HCT116 (cell line): ENCODE measurements around the gene YBEY. TPM values are rescaled to one million over a fixed set of nuclear protein-coding genes. Genes with fewer than 3 reads are reported as not detected.

ENCODE experiments used
- ATAC-seq: fragments of 200-7000 bp; cut with Tn5 transposase; 2 replicates; pipeline ENCODE4 v1.9.1; 2020; ENCODE audit warnings: mild to moderate bottlenecking, moderate library complexity
- BruUV-seq: library from RNA; stranded (reverse); fragments of 400-500 nt; replicated peaks from 2 replicates; lab custom pipeline; 2021; lab: Mats Ljungman, UMichigan
- CTCF ChIA-PET: fragments of 300-600 bp; sonication (Branson Sonifier 250); formaldehyde crosslinking; loops from one replicate; lab custom pipeline; 2021; ENCODE audit warnings: antibody characterized with exemption; lab: Charles Lee
- POLR2A ChIA-PET: fragments of 300-600, 350-600 bp; sonication (Branson Sonifier 250); formaldehyde crosslinking; loops from one replicate; lab custom pipeline; 2021; ENCODE audit warnings: antibody characterized with exemption; lab: Charles Lee
- RAD21 ChIA-PET, 2 experiments: fragments of 300-600 bp; sonication (Branson Sonifier 250); formaldehyde crosslinking; loops; one replicate each; lab custom pipeline; 2023; ENCODE audit warnings: low total read pairs in 2 of 2; ENCODE audit not compliant: uncharacterized antibody in 2 of 2, unreplicated experiment in 2 of 2, low non-redundant PET in 1 of 2; lab: Charles Lee
- DNase-seq: peaks from one replicate; pipeline ENCODE4 v3.0.0-alpha.2; 2010; ENCODE audit warnings: low read depth, low spot score
- H2AFZ ChIP-seq: fragments of 200-600 bp; shearing (Covaris generic), sonication (generic); 2 replicates; pipeline ENCODE4 v1.6.1; 2017; ENCODE audit warnings: low read depth, mixed run types, mixed read lengths, antibody characterized with exemption, low read length; ENCODE audit not compliant: poor library complexity, severe bottlenecking
- H3K27ac ChIP-seq: 2 replicates; pipeline ENCODE4 v1.5.1; 2012; ENCODE audit warnings: low read depth, low read length
- H3K27me3 ChIP-seq: fragments of 200-600 bp; sonication (generic); 2 replicates; pipeline ENCODE4 v1.6.1; 2016; ENCODE audit warnings: mixed run types, low read length, mixed read lengths; ENCODE audit not compliant: insufficient read depth
- H3K36me3 ChIP-seq, 2 experiments: fragments of 200-500 bp in 1 of 2; fragments of 200-600 bp in 1 of 2; sonication (Bioruptor generic) in 1 of 2; sonication (generic) in 1 of 2; 2 replicates each; pipeline versions ENCODE4 v1.5.1 to v1.6.1; 2014 to 2016; ENCODE audit warnings: low read length in 2 of 2, inconsistent platforms in 1 of 2, mixed read lengths in 1 of 2, mixed run types in 1 of 2; ENCODE audit not compliant: insufficient read depth in 2 of 2, control insufficient read depth in 1 of 2
- H3K4me1 ChIP-seq, 2 experiments: fragments of 200-600 bp in 1 of 2; sonication (generic) in 1 of 2; 2 replicates each; pipeline versions ENCODE4 v1.5.1 to v1.6.1; 2012 to 2017; ENCODE audit warnings: low read length in 2 of 2, inconsistent platforms in 1 of 2, mild to moderate bottlenecking in 1 of 2, mixed read lengths in 1 of 2, mixed run types in 1 of 2, moderate library complexity in 1 of 2; ENCODE audit not compliant: insufficient read depth in 2 of 2, control insufficient read depth in 1 of 2
- H3K4me2 ChIP-seq: fragments of 200-600 bp; sonication (generic); 2 replicates; pipeline ENCODE4 v1.6.1; 2017; ENCODE audit warnings: mixed run types, low read length, mixed read lengths
- H3K4me3 ChIP-seq, 2 experiments: fragments of 200-600 bp in 1 of 2; sonication (generic) in 1 of 2; replicated peaks in 1 of 2; 2 replicates each; pipeline ENCODE4 v1.5.1; 2011 to 2016; ENCODE audit warnings: low read length in 2 of 2, control low read depth in 1 of 2, low read depth in 1 of 2, mild to moderate bottlenecking in 1 of 2, mixed read lengths in 1 of 2, mixed run types in 1 of 2
- H3K79me2 ChIP-seq: fragments of 200-600 bp; sonication (generic); 2 replicates; pipeline ENCODE4 v1.6.1; 2017; ENCODE audit warnings: mild to moderate bottlenecking, mixed run types, low read length, moderate library complexity, mixed read lengths; ENCODE audit not compliant: insufficient read depth
- H3K9ac ChIP-seq: fragments of 200-600 bp; sonication (generic); 2 replicates; pipeline ENCODE4 v1.6.1; 2016; ENCODE audit warnings: low read length, mixed read lengths
- H3K9me2 ChIP-seq: fragments of 200-600 bp; sonication (generic), shearing (Covaris generic); 2 replicates; pipeline ENCODE4 v1.6.1; 2017; ENCODE audit warnings: mixed run types, mild to moderate bottlenecking, moderate library complexity; ENCODE audit not compliant: insufficient read depth
- H3K9me3 ChIP-seq, 2 experiments: fragments of 200-500 bp in 1 of 2; fragments of 200-600 bp in 1 of 2; sonication (Bioruptor generic) in 1 of 2; sonication (generic) in 1 of 2; 2 replicates each; pipeline ENCODE4 v1.6.1; 2014 to 2017; ENCODE audit warnings: low read length in 2 of 2, mixed read lengths in 2 of 2, inconsistent platforms in 1 of 2, low read depth in 1 of 2, mild to moderate bottlenecking in 1 of 2, mixed run types in 1 of 2, moderate library complexity in 1 of 2; ENCODE audit not compliant: control insufficient read depth in 1 of 2, insufficient read depth in 1 of 2
- H4K20me1 ChIP-seq: fragments of 200-600 bp; sonication (generic), shearing (Covaris generic); 2 replicates; pipeline ENCODE4 v1.6.1; 2017; ENCODE audit warnings: mixed run types, mild to moderate bottlenecking, moderate library complexity; ENCODE audit not compliant: insufficient read depth
- CEBPB ChIP-seq: IDR thresholded peaks from 2 replicates; pipeline ENCODE4 v1.6.1; 2012; ENCODE audit warnings: low read depth
- ELF1 ChIP-seq: IDR thresholded peaks from 2 replicates; pipeline ENCODE4 v1.6.1; 2012; ENCODE audit warnings: low read depth, borderline replicate concordance
- EZH2phosphoT487 ChIP-seq: fragments of 200-600 bp; IDR thresholded peaks from 2 replicates; pipeline ENCODE4 v1.6.1; 2018; ENCODE audit warnings: antibody characterized with exemption, borderline replicate concordance
- JUND ChIP-seq: IDR thresholded peaks from 2 replicates; pipeline ENCODE4 v1.6.1; 2012
- POLR2AphosphoS5 ChIP-seq: IDR thresholded peaks from 2 replicates; pipeline ENCODE4 v1.6.1; 2011; ENCODE audit warnings: mild to moderate bottlenecking, low read depth, low read length, moderate library complexity
- RAD21 ChIP-seq: IDR thresholded peaks from 2 replicates; pipeline ENCODE4 v1.6.1; 2012; ENCODE audit warnings: low read depth, mild to moderate bottlenecking
- SP1 ChIP-seq: IDR thresholded peaks from 2 replicates; pipeline ENCODE4 v1.6.1; 2012; ENCODE audit warnings: low read depth
- TCF7L2 ChIP-seq: IDR thresholded peaks from 2 replicates; pipeline ENCODE4 v1.7.0; 2011; ENCODE audit warnings: borderline replicate concordance, inconsistent platforms; ENCODE audit not compliant: insufficient read depth, insufficient read length; ENCODE audit errors: extremely low read depth
- YY1 ChIP-seq: IDR thresholded peaks from 2 replicates; pipeline ENCODE4 v1.6.1; 2011; ENCODE audit warnings: low read length, low read depth, moderate library complexity, mild to moderate bottlenecking; ENCODE audit not compliant: insufficient replicate concordance; ENCODE audit errors: extremely low read depth
- ZFX ChIP-seq: fragments of 450-650 bp; IDR thresholded peaks from 2 replicates; pipeline ENCODE4 v1.6.1; 2017
- intact Hi-C: fragments of 100-400 bp; cut with micrococcal nuclease; formaldehyde crosslinking; loops from 2 replicates; pipeline ENCODE4 v1.10.0; 2022
- total RNA-seq: library from RNA; stranded (reverse); gene quantifications from one replicate; pipeline ENCODE4 v1.2.1, GENCODE V29; 2021; ENCODE audit not compliant: unreplicated experiment
- TF ChIP-seq, protein P1 (sequence below): IDR thresholded peaks from 2 replicates; pipeline ENCODE4 v1.6.1; 2012
- TF ChIP-seq, protein P2 (sequence below): IDR thresholded peaks from 2 replicates; pipeline ENCODE4 v1.6.1; 2012
- TF ChIP-seq, protein P3 (sequence below): IDR thresholded peaks from 2 replicates; pipeline ENCODE4 v1.6.1; 2012; ENCODE audit warnings: low read depth

Gene YBEY
- total RNA-seq, 1 experiment from 2014 or later: 31.5 TPM

DNA sequence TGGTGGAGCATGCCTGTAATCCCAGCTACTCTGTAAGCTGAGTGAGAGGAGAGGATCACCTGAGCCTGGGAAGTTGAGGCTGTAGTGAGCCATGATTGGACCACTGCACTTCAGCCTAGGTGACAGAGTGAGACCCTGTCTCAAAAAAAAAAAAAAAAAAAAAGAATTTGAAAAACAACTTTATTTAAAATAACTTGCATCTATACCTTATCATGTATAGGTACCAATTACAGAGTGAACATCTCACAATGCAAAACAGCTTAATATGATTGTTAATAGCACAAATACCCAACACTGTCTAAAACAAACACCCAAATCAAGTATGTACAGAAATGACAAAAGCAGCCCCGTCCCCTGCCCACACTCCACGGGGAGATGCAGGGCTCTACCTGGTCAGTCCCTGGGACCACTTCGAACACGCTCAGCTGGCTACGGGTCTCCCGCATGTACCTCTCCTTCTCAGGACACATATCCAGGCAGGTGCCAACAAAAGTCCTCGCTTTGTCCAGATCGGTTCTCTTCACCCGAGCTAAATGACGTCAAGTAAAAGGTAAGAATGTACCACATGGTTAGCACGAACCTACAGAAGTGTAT, 11.2 kb upstream of the YBEY start:
- no peak for DNase-seq
- peaks cover 68 to 72% of the 10 kb centered on the region in 2 experiments for H3K36me3 ChIP-seq
- ChIA-PET POLR2A (no interaction called here), RAD21 (no interaction called here), CTCF (no interaction called here)
- ATAC-seq: no peak
- H3K9ac ChIP-seq: no peak overlapping the region
- intact Hi-C loops: no loop called here
- H4K20me1 ChIP-seq: no peaks in the 10 kb centered on the region
- H3K4me1 ChIP-seq: no peaks in the 10 kb centered on the region
- H3K79me2 ChIP-seq: peaks cover 40% of the 10 kb centered on the region
- H3K9me2 ChIP-seq: no peaks in the 10 kb centered on the region
- no peak overlapping the region for H3K27ac ChIP-seq
- BruUV-seq: no TSS peak
- no peak overlapping the region for H3K4me3 ChIP-seq
- no peak overlapping the region for H3K4me2 ChIP-seq
- H3K27me3 ChIP-seq: no peaks in the 10 kb centered on the region
- H2AFZ ChIP-seq: no peak overlapping the region
- no peaks in the 10 kb centered on the region for H3K9me3 ChIP-seq
- TF ChIP-seq SP1 (no peak), JUND (no peak), EZH2phosphoT487 (no peak), POLR2AphosphoS5 (no peak), YY1 (no peak), CEBPB (no peak), RAD21 (no peak), ZFX (no peak), TCF7L2 (no peak), ELF1 (no peak)
- TF ChIP-seq, protein P1, sequence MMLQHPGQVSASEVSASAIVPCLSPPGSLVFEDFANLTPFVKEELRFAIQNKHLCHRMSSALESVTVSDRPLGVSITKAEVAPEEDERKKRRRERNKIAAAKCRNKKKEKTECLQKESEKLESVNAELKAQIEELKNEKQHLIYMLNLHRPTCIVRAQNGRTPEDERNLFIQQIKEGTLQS: no peak
- TF ChIP-seq, protein P2, sequence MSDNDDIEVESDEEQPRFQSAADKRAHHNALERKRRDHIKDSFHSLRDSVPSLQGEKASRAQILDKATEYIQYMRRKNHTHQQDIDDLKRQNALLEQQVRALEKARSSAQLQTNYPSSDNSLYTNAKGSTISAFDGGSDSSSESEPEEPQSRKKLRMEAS: no peak
- TF ChIP-seq, protein P3, sequence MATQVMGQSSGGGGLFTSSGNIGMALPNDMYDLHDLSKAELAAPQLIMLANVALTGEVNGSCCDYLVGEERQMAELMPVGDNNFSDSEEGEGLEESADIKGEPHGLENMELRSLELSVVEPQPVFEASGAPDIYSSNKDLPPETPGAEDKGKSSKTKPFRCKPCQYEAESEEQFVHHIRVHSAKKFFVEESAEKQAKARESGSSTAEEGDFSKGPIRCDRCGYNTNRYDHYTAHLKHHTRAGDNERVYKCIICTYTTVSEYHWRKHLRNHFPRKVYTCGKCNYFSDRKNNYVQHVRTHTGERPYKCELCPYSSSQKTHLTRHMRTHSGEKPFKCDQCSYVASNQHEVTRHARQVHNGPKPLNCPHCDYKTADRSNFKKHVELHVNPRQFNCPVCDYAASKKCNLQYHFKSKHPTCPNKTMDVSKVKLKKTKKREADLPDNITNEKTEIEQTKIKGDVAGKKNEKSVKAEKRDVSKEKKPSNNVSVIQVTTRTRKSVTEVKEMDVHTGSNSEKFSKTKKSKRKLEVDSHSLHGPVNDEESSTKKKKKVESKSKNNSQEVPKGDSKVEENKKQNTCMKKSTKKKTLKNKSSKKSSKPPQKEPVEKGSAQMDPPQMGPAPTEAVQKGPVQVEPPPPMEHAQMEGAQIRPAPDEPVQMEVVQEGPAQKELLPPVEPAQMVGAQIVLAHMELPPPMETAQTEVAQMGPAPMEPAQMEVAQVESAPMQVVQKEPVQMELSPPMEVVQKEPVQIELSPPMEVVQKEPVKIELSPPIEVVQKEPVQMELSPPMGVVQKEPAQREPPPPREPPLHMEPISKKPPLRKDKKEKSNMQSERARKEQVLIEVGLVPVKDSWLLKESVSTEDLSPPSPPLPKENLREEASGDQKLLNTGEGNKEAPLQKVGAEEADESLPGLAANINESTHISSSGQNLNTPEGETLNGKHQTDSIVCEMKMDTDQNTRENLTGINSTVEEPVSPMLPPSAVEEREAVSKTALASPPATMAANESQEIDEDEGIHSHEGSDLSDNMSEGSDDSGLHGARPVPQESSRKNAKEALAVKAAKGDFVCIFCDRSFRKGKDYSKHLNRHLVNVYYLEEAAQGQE: no peak
